Progenitor cell of endocrine pancreas (in vitro differentiated cells): ENCODE results near the gene AP3D1. TPM values are rescaled to one million over a fixed set of nuclear protein-coding genes. Genes with fewer than 3 reads are reported as not detected.

Experiments
- DNase-seq: peaks from one replicate; pipeline ENCODE4 v3.0.0; 2021; ENCODE audit warnings: low spot score; ENCODE audit not compliant: unreplicated experiment
- H3K27ac Mint-ChIP-seq: 2 replicates; pipeline ENCODE4 v1.8.0; 2021; ENCODE audit warnings: mild to moderate bottlenecking, moderate library complexity, mixed read lengths
- H3K27me3 Mint-ChIP-seq: 2 replicates; pipeline ENCODE4 v1.8.0; 2021; ENCODE audit warnings: mixed read lengths
- H3K36me3 Mint-ChIP-seq: 2 replicates; pipeline ENCODE4 v1.8.0; 2022; ENCODE audit warnings: mixed read lengths; ENCODE audit not compliant: insufficient read depth
- H3K4me1 Mint-ChIP-seq: 2 replicates; pipeline ENCODE4 v1.8.0; 2021; ENCODE audit warnings: low read depth, mixed read lengths
- H3K4me3 Mint-ChIP-seq: 2 replicates; pipeline ENCODE4 v1.8.0; 2021; ENCODE audit warnings: low read depth, mild to moderate bottlenecking, moderate library complexity, mixed read lengths
- H3K9me3 Mint-ChIP-seq: 2 replicates; pipeline ENCODE4 v1.8.0; 2021; ENCODE audit warnings: low read depth, mixed read lengths
- CTCF ChIP-seq: fragments of 200-600 bp; sonication (generic); IDR thresholded peaks from one replicate; pipeline ENCODE4 v1.5.0; 2021; ENCODE audit warnings: antibody characterized with exemption, mild to moderate bottlenecking; ENCODE audit not compliant: unreplicated experiment
- total RNA-seq: library from RNA; stranded (reverse); gene quantifications from 2 replicates; pipeline ENCODE4 v1.2.1, GENCODE V29; 2021

AP3D1 gene
- total RNA-seq, 1 donor from 2014 or later = 131 TPM

- Mint-ChIP-seq H3K4me1 (peaks cover 10% of the 10 kb centered on the region), H3K9me3 (no peaks in the 10 kb centered on the region), H3K4me3 (no peak overlapping the region), H3K36me3 (no peaks in the 10 kb centered on the region), H3K27me3 (no peaks in the 10 kb centered on the region), H3K27ac (no peak overlapping the region)
- TF ChIP-seq CTCF = no peak
- DNase-seq = no peak
These were observed 96.6 kb downstream of the AP3D1 start for GRCh38 chr19:2054763-2055162.

- no peaks in the 10 kb centered on the region for H3K9me3 Mint-ChIP-seq
- no peaks in the 10 kb centered on the region for H3K27me3 Mint-ChIP-seq
- DNase-seq = no peak
- peak overlapping the region; percentile 45 for H3K27ac Mint-ChIP-seq
- TF ChIP-seq CTCF = no peak
- peaks cover 9% of the 10 kb centered on the region for H3K4me1 Mint-ChIP-seq
- no peaks in the 10 kb centered on the region for H3K36me3 Mint-ChIP-seq
- H3K4me3 Mint-ChIP-seq = no peak overlapping the region
These were observed 97.6 kb downstream of the AP3D1 start for GRCh38 chr19:2053601-2054389.

- H3K27me3 Mint-ChIP-seq = no peaks in the 10 kb centered on the region
- H3K9me3 Mint-ChIP-seq = no peaks in the 10 kb centered on the region
- TF ChIP-seq CTCF = no peak
- peak overlapping the region; percentile 56 for H3K27ac Mint-ChIP-seq
- H3K36me3 Mint-ChIP-seq = no peaks in the 10 kb centered on the region
- H3K4me3 Mint-ChIP-seq = peak overlapping the region; percentile 70
- H3K4me1 Mint-ChIP-seq = peaks cover 9% of the 10 kb centered on the region
- DNase-seq = no peak
These were observed 99.3 kb downstream of the AP3D1 start for GRCh38 chr19:2051773-2052704.

GRCh38 chr19:2050991-2051772 is 100.2 kb downstream of the AP3D1 start, which contains the start of gene MKNK2:
Gene MKNK2, minus strand, starts transcription at chr19:2051244. Its CDS starts 393 bp downstream, at chr19:2050851.
- TF ChIP-seq CTCF = peak; percentile 54
- Mint-ChIP-seq H3K36me3 (no peaks in the 10 kb centered on the region), H3K4me1 (peaks cover 9% of the 10 kb centered on the region), H3K9me3 (no peaks in the 10 kb centered on the region), H3K27me3 (no peaks in the 10 kb centered on the region), H3K27ac (peak within 1 kb of the TSS; percentile 88), H3K4me3 (peak within 1 kb of the TSS; percentile 82)
- peak; percentile 97 for DNase-seq

Other genes with a start within 250 kb of the AP3D1 start
- gene ADAT3, start 246.2 kb downstream of the AP3D1 start, total RNA-seq = 14.1 and 16.2 TPM in 2 replicates
- gene SCAMP4, start 246.2 kb downstream of the AP3D1 start, total RNA-seq = 101 and 102 TPM in 2 replicates
- 96.8 and 103 TPM in 2 replicates for gene CSNK1G2, start 210.4 kb downstream of the AP3D1 start, total RNA-seq
- 115 and 125 TPM in 2 replicates for gene BTBD2, start 135.9 kb downstream of the AP3D1 start, total RNA-seq
- 145 and 163 TPM in 2 replicates for gene MKNK2, start 100.3 kb downstream of the AP3D1 start, total RNA-seq
- gene MOB3A, start 55.2 kb downstream of the AP3D1 start, total RNA-seq = 33.2 and 38.5 TPM in 2 replicates
- gene IZUMO4, start 54.7 kb downstream of the AP3D1 start, total RNA-seq = 15.9 and 16.5 TPM in 2 replicates
- gene DOT1L, start 12.4 kb upstream of the AP3D1 start, total RNA-seq = 102 and 106 TPM in 2 replicates
- gene PLEKHJ1, start 84.8 kb upstream of the AP3D1 start, total RNA-seq = 116 and 119 TPM in 2 replicates
- 152 and 156 TPM in 2 replicates for gene SF3A2, start 85.3 kb upstream of the AP3D1 start, total RNA-seq
- 58.4 and 71.3 TPM in 2 replicates for gene AMH, start 97.8 kb upstream of the AP3D1 start, total RNA-seq
- gene JSRP1, start 104.9 kb upstream of the AP3D1 start, total RNA-seq = 1.00 and 1.6 TPM in 2 replicates
- gene PEAK3, start 130.6 kb upstream of the AP3D1 start, total RNA-seq = not detected in 2 replicates
- gene LINGO3, start 156.6 kb upstream of the AP3D1 start, total RNA-seq = 0.13 and 0.17 TPM in 2 replicates
- 126 and 139 TPM in 2 replicates for gene LSM7, start 177.0 kb upstream of the AP3D1 start, total RNA-seq
- 148 and 153 TPM in 2 replicates for gene SPPL2B, start 177.1 kb upstream of the AP3D1 start, total RNA-seq
- not detected in 2 replicates for gene TMPRSS9, start 208.7 kb upstream of the AP3D1 start, total RNA-seq